CD4-positive, alpha-beta T cell (primary cell): ENCODE data around the gene DNAJB6. TPM values are rescaled to one million over a fixed set of nuclear protein-coding genes. Genes with fewer than 3 reads are reported as not detected.

Source experiments
- ATAC-seq: fragments of 200-7000 bp; cut with Tn5 transposase; one replicate; pipeline ENCODE4 v1.10.0; 2022; ENCODE audit warnings: mild to moderate bottlenecking; ENCODE audit not compliant: poor library complexity
- CTCF ChIA-PET: fragments of 350-600 bp; sonication (Branson Sonifier 250); formaldehyde crosslinking; loops from one replicate; lab custom pipeline; 2021; ENCODE audit warnings: antibody characterized with exemption, inconsistent platforms; lab: Charles Lee
- POLR2A ChIA-PET: fragments of 350-600 bp; sonication (Branson Sonifier 250); formaldehyde crosslinking; loops from one replicate; lab custom pipeline; 2021; ENCODE audit warnings: antibody characterized with exemption, inconsistent platforms; lab: Charles Lee
- DNase-seq, 14 experiments: peaks; one replicate each; pipeline ENCODE4 v3.0.0-alpha.2; 2013 to 2020; ENCODE audit warnings: mixed read lengths in 2 of 14
- H3K27ac ChIP-seq, 2 donors: one replicate each; pipeline versions ENCODE4 v1.5.1 to v1.7.0; 2013; ENCODE audit warnings: low read length in 2 of 2, low read depth in 1 of 2, mild to moderate bottlenecking in 1 of 2
- H3K27me3 ChIP-seq, 2 experiments: 1 replicate in 1 of 2; 2 replicates in 1 of 2; pipeline versions ENCODE4 v1.6.1 to v1.7.0; 2013; ENCODE audit warnings: low read length in 2 of 2, control low read depth in 1 of 2, mild to moderate bottlenecking in 1 of 2, moderate library complexity in 1 of 2; ENCODE audit not compliant: insufficient read depth in 2 of 2, control insufficient read depth in 1 of 2
- H3K36me3 ChIP-seq: one replicate; pipeline ENCODE4 v1.6.1; 2013; ENCODE audit warnings: low read length, control low read depth; ENCODE audit not compliant: insufficient read depth
- H3K4me1 ChIP-seq: one replicate; pipeline ENCODE4 v1.6.1; 2013; ENCODE audit warnings: low read length, control low read depth; ENCODE audit not compliant: insufficient read depth
- H3K4me3 ChIP-seq: one replicate; pipeline ENCODE4 v1.5.1; 2013; ENCODE audit warnings: mild to moderate bottlenecking, low read length, moderate library complexity
- H3K9me3 ChIP-seq, 2 experiments: 1 replicate in 1 of 2; 2 replicates in 1 of 2; pipeline versions ENCODE4 v1.6.1 to v1.7.0; 2013; ENCODE audit warnings: low read length in 2 of 2, mild to moderate bottlenecking in 2 of 2, control low read depth in 1 of 2, moderate library complexity in 1 of 2; ENCODE audit not compliant: control insufficient read depth in 1 of 2, insufficient read depth in 1 of 2
- H3K27ac Mint-ChIP-seq: one replicate; pipeline ENCODE4 v1.8.0; 2020; ENCODE audit warnings: mixed read lengths
- H3K27me3 Mint-ChIP-seq: one replicate; pipeline ENCODE4 v1.8.0; 2021; ENCODE audit warnings: mixed read lengths
- H3K36me3 Mint-ChIP-seq: one replicate; pipeline ENCODE4 v1.8.0; 2021; ENCODE audit warnings: low read depth, mixed read lengths
- H3K4me1 Mint-ChIP-seq: one replicate; pipeline ENCODE4 v1.8.0; 2021; ENCODE audit warnings: low read depth, mixed read lengths
- H3K4me3 Mint-ChIP-seq: one replicate; pipeline ENCODE4 v1.8.0; 2020; ENCODE audit warnings: mild to moderate bottlenecking, mixed read lengths
- H3K9me3 Mint-ChIP-seq: one replicate; pipeline ENCODE4 v1.8.0; 2020; ENCODE audit warnings: mixed read lengths
- intact Hi-C, 2 experiments: fragments of 100-400 bp; cut with DNase I in 1 of 2; cut with micrococcal nuclease in 1 of 2; formaldehyde crosslinking; loops; one replicate each; pipeline versions ENCODE4 v1.15.1 to v1.9.0; 2023 to 2025; cut with DNase I, micrococcal nuclease
- total RNA-seq, 174 experiments: library from RNA in 2 of 174; stranded (reverse) in 2 of 174; gene quantifications; one replicate each; pipeline ENCODE4 v1.2.3 and lab custom pipeline; 2021 to 2026
- TF ChIP-seq, protein P1 (sequence below): fragments of 200-600 bp; IDR thresholded peaks from one replicate; pipeline ENCODE4 v1.8.0; 2022; ENCODE audit warnings: antibody characterized with exemption, mild to moderate bottlenecking

Gene DNAJB6
- total RNA-seq, 2 experiments from 2014 or later: 232 to 242 TPM

DNA sequence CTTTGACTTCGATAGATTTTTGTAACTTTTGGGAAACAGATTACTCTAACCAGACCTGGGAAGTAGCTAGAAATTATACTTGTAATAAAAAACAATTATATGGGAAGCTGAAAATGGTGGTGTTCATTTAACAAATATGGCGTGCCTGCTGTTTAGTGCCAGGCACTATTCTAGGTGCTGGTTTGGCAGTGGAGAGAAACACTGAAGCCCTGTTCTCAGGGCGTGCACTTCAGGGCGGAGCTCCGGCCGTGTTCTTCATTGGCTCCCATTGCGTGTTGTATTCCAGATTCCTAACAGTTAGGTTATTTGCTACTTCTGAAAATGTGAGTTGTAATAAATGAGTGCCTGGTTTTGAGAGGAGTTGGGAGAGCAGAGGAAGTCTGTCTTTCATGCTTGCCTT is 38.6 kb downstream of the DNAJB6 start:
- H3K27ac ChIP-seq: no peak overlapping the region
- H3K9me3 ChIP-seq: no peaks in the 10 kb centered on the region
- Mint-ChIP-seq H3K27ac (peak overlapping the region; percentile 56), H3K4me3 (peak overlapping the region; percentile 5), H3K27me3 (no peaks in the 10 kb centered on the region), H3K36me3 (peaks cover 88% of the 10 kb centered on the region), H3K4me1 (peaks cover 86% of the 10 kb centered on the region), H3K9me3 (no peaks in the 10 kb centered on the region)
- no peak overlapping the region for H3K4me3 ChIP-seq
- peaks cover 56% of the 10 kb centered on the region for H3K36me3 ChIP-seq
- intact Hi-C loops: no loop called here
- POLR2A ChIA-PET: no interaction called here
- CTCF ChIA-PET: interaction anchor here (2.1 kb wide), 1 partner anchor 11 kb away, joined by 9 read pairs; no protein-coding TSS in a partner anchor
- DNase-seq (no peak), ATAC-seq (no peak)
- TF ChIP-seq, protein P1, sequence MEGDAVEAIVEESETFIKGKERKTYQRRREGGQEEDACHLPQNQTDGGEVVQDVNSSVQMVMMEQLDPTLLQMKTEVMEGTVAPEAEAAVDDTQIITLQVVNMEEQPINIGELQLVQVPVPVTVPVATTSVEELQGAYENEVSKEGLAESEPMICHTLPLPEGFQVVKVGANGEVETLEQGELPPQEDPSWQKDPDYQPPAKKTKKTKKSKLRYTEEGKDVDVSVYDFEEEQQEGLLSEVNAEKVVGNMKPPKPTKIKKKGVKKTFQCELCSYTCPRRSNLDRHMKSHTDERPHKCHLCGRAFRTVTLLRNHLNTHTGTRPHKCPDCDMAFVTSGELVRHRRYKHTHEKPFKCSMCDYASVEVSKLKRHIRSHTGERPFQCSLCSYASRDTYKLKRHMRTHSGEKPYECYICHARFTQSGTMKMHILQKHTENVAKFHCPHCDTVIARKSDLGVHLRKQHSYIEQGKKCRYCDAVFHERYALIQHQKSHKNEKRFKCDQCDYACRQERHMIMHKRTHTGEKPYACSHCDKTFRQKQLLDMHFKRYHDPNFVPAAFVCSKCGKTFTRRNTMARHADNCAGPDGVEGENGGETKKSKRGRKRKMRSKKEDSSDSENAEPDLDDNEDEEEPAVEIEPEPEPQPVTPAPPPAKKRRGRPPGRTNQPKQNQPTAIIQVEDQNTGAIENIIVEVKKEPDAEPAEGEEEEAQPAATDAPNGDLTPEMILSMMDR: no peak
- no peaks in the 10 kb centered on the region for H3K27me3 ChIP-seq
- H3K4me1 ChIP-seq: peaks cover 41% of the 10 kb centered on the region

DNA sequence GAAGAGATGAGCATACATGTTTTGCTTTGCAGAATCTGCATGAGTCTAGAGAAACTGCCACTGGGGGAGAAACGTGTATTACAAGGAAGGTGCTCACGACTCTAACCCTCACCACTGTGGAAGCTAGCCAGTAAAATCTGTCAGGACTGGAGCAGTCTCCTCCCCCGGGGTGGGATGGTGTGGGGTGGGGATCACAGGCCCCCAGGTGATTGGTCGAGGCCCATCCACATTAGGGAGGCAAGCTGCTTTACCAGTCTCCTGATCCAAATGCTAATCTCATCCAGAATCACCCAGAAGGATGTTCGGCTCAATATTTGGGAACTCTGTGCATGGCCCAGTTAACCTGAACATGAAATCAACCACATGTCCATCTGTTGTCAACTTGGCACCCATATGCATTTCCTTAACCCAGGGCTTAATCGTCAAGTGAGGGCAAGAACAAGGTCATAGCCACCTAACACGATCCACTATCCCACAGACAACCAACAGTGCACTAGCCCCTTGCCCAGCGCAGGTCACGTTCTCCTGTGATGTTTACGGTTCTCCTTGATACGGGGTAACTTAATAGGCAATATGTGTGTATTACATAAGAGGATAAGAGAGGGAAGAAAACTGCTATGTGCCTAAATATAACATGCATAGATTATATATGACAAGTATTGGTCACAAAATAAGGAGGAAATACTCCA is 40.8 kb downstream of the DNAJB6 start:
- H3K4me1 Mint-ChIP-seq: peaks cover 80% of the 10 kb centered on the region
- ATAC-seq (no peak), DNase-seq (no peak)
- Histone ChIP-seq H3K27me3 (no peaks in the 10 kb centered on the region), H3K36me3 (peaks cover 54% of the 10 kb centered on the region), H3K4me3 (no peak overlapping the region), H3K27ac (no peak overlapping the region), H3K4me1 (peaks cover 36% of the 10 kb centered on the region), H3K9me3 (no peaks in the 10 kb centered on the region)
- no peak overlapping the region for H3K4me3 Mint-ChIP-seq
- TF ChIP-seq, protein P1: no peak
- intact Hi-C loops: no loop called here
- H3K27me3 Mint-ChIP-seq: no peaks in the 10 kb centered on the region
- peak overlapping the region; percentile 56 for H3K27ac Mint-ChIP-seq
- POLR2A ChIA-PET: no interaction called here
- H3K36me3 Mint-ChIP-seq: peaks cover 88% of the 10 kb centered on the region
- CTCF ChIA-PET: no interaction called here
- no peaks in the 10 kb centered on the region for H3K9me3 Mint-ChIP-seq

DNA sequence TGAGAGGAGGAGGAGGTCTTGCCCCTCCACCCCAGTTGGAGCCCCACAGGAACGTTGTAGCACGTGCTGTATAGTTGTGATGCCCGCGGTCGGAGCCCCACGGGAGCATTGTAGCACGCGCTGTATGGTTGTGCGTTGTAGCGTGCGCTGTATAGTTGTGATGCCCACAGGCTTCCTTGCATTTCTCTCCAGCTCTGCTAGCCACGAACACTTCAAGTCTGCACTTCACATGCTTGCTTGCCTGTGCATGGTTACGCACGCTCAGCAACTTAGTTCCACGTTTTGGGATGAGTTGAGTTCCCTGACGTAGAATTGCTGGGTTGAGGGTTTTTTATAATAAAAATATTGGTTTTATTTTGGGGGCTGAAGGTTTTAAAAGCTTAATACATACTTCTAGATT is 41.6 kb downstream of the DNAJB6 start:
- no peak for ATAC-seq
- peaks cover 55% of the 10 kb centered on the region for H3K36me3 ChIP-seq
- no peak overlapping the region for H3K27ac ChIP-seq
- no peaks in the 10 kb centered on the region for H3K9me3 ChIP-seq
- peaks cover 88% of the 10 kb centered on the region for H3K36me3 Mint-ChIP-seq
- no peaks in the 10 kb centered on the region for H3K27me3 ChIP-seq
- no peaks in the 10 kb centered on the region for H3K27me3 Mint-ChIP-seq
- H3K27ac Mint-ChIP-seq: peak overlapping the region; percentile 56
- POLR2A ChIA-PET: no interaction called here
- CTCF ChIA-PET: interaction anchor here (0.8 kb wide), 1 partner anchor 8 kb away, joined by 3 read pairs; no protein-coding TSS in a partner anchor
- H3K4me3 ChIP-seq: no peak overlapping the region
- H3K9me3 Mint-ChIP-seq: no peaks in the 10 kb centered on the region
- intact Hi-C loops: no loop called here
- no peak overlapping the region for H3K4me3 Mint-ChIP-seq
- no peak for DNase-seq
- H3K4me1 ChIP-seq: peaks cover 34% of the 10 kb centered on the region
- TF ChIP-seq, protein P1: no peak
- peaks cover 72% of the 10 kb centered on the region for H3K4me1 Mint-ChIP-seq
